GM18868 (cell line): Measurements from ENCODE around the gene WBP11.
A peak's percentile ranks its signal among the peaks of the same experiment; 100 is the strongest.
"Not testable (repeated sequence)": the region's sequence is repeated elsewhere in the genome, so short reads cannot be mapped to it uniquely, and the experiment has no call there.

Source experiments
- ATAC-seq: cut with Tn5 transposase; IDR thresholded peaks from one replicate; pipeline ENCODE4 v1.9.1; 2021; ENCODE audit warnings: mild to moderate bottlenecking, moderate library complexity; ENCODE audit not compliant: unreplicated experiment

WBP11 gene

GRCh38 chr12:14773685-14774073 lies 29.6 kb downstream of the WBP11 start:
- ATAC-seq, result peak; percentile 5

GRCh38 chr12:14772946-14773345 lies 30.3 kb downstream of the WBP11 start:
- no peak for ATAC-seq

GRCh38 chr12:14771651-14772137 lies 31.6 kb downstream of the WBP11 start:
- no peak for ATAC-seq

GRCh38 chr12:14770496-14771461 lies 32.5 kb downstream of the WBP11 start:
- ATAC-seq, result peak; percentile 22

- ATAC-seq, result peak; percentile 37
Measured at GRCh38 chr12:14769969-14770495, 33.2 kb downstream of the WBP11 start.

- peak; percentile 0 for ATAC-seq
Measured at GRCh38 chr12:14769466-14769968, 33.8 kb downstream of the WBP11 start.

- ATAC-seq, result no peak
Measured at GRCh38 chr12:14768823-14769405, 34.4 kb downstream of the WBP11 start.

- ATAC-seq, result no peak
Measured at GRCh38 chr12:14767617-14768016, 35.7 kb downstream of the WBP11 start.

GRCh38 chr12:14766649-14767215 lies 36.5 kb downstream of the WBP11 start:
- no peak for ATAC-seq

GRCh38 chr12:14766020-14766419 lies 37.3 kb downstream of the WBP11 start:
- not testable (repeated sequence) for ATAC-seq

- ATAC-seq, result no peak
Measured at GRCh38 chr12:14765398-14765797, 37.9 kb downstream of the WBP11 start.

GRCh38 chr12:14759711-14760280 lies 43.5 kb downstream of the WBP11 start:
- ATAC-seq, result not testable (repeated sequence)

GRCh38 chr12:14756334-14757143 lies 46.7 kb downstream of the WBP11 start:
- no peak for ATAC-seq

- no peak for ATAC-seq
Measured at GRCh38 chr12:14751986-14752385, 51.3 kb downstream of the WBP11 start.

- no peak for ATAC-seq
Measured at GRCh38 chr12:14743061-14743460, 60.2 kb downstream of the WBP11 start.

- no peak for ATAC-seq
Measured at GRCh38 chr12:14741942-14742341, 61.3 kb downstream of the WBP11 start.

- peak; percentile 64 for ATAC-seq
Measured at GRCh38 chr12:14741153-14741552, 62.1 kb downstream of the WBP11 start.

- not testable (repeated sequence) for ATAC-seq
Measured at GRCh38 chr12:14736441-14736840, 66.8 kb downstream of the WBP11 start.
